GM12872 (cell line): ENCODE results near the gene CYTIP.

Experiments
- TF ChIP-seq, protein P1 (sequence below): IDR thresholded peaks from 3 replicates; pipeline ENCODE4 v1.5.1; 2011; ENCODE audit warnings: low read depth, mild to moderate bottlenecking, low read length, moderate library complexity; ENCODE audit not compliant: insufficient read depth

CYTIP gene

GRCh38 chr2:157460384-157460837 is 16.5 kb upstream of the CYTIP start:
- TF ChIP-seq, protein P1, sequence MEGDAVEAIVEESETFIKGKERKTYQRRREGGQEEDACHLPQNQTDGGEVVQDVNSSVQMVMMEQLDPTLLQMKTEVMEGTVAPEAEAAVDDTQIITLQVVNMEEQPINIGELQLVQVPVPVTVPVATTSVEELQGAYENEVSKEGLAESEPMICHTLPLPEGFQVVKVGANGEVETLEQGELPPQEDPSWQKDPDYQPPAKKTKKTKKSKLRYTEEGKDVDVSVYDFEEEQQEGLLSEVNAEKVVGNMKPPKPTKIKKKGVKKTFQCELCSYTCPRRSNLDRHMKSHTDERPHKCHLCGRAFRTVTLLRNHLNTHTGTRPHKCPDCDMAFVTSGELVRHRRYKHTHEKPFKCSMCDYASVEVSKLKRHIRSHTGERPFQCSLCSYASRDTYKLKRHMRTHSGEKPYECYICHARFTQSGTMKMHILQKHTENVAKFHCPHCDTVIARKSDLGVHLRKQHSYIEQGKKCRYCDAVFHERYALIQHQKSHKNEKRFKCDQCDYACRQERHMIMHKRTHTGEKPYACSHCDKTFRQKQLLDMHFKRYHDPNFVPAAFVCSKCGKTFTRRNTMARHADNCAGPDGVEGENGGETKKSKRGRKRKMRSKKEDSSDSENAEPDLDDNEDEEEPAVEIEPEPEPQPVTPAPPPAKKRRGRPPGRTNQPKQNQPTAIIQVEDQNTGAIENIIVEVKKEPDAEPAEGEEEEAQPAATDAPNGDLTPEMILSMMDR = no peak

GRCh38 chr2:157459486-157459885 is 15.6 kb upstream of the CYTIP start:
- TF ChIP-seq, protein P1 = no peak

DNA sequence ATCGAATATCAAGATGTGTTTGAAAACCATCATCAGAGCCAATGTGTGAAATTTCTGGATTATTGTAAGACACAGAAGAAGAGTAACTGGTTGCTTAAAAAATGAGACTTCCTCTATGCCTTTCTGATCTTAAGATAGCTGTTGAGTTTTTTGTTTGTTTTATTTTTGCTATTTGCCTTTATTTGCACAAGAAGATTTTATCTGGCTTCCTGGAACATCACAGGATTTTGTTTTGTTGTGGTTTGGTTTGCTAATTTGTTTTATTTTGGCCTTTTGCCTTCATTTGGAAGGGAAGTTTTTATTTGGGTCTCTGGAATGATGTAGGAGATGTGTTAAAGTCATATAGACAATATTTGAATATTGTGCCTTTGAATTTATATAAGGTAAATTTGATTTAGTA is 3.9 kb upstream of the CYTIP start:
- TF ChIP-seq, protein P1 = no peak

DNA sequence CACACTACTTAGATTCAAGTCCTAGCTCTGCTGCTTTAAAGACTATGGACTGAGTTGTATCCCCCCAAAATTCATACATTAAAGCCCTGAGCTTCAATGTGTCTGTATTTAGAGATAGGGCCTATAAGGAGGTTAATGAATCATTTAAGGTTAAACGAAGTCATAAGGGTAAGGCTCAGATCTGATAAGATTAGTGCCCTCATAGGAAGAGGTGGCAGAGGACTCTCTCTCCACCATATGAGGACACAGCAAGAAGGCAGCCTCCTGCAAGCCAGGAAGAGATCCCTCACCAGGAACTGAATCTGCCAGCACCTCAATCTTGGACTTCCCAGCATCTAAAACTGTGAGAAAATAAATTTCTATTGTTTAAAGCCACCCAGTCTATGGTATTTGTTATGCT is 3.1 kb upstream of the CYTIP start:
- TF ChIP-seq, protein P1 = no peak

- TF ChIP-seq, protein P1 = no peak
Observed at GRCh38 chr2:157444641-157445040, 752 bp upstream of the CYTIP start.

DNA sequence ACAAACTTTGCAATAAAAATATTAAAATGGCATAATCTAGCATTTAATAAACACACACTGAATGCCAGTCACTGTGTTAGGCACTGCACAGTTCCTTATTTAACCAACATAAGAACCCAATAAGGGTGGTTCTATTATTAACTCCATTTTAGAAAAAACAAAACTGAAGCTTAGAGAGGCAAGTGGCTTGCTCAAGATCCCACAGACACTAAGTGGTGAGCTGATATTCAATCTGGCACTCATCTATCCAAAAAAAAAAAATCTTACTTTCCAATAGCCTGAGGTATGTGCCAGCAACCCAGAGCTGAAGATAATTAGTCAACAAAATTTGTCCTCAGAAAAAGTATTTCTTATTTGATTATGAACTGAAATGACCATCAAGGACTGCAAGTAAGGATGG is 799 bp downstream of the CYTIP start:
- TF ChIP-seq, protein P1 = no peak

DNA sequence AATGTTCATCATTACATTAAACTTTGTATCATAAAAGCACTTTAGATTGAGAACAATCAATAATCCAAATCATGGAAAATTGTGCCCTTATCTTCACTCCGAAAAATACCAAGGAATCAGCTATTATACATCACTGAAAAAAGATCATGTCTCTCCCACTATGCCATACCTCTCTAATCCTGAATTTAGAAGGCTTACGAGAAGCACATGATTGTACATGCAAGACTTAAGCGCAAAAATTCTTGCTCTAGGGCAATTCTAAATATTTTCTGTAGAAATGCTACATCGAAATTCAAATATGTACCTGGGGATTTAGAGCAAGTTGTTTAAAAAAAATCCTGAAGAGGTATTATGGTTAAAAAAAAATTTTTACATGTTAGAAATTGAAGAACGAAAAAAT is 1.3 kb downstream of the CYTIP start:
- TF ChIP-seq, protein P1 = no peak

DNA sequence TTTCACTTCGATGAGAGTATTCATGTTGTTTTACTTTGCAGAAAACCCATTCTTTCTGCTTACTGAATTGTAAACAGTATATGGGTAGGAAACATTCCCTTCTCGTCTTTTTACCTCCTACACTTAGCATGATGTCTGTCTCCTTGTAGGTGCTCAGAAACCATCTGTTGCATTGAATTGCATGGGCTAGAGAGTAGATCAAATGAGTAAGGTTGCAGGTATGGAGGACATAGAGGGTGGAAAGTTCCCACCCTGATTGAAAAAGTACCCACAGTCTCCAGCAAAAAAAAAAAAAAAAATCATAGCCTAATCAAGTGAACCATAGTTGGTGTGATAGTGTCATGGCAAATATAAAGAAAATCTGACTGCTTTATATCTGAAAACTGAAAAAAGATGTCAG is 1.7 kb downstream of the CYTIP start:
- TF ChIP-seq, protein P1 = no peak
